ENCODE results near the gene HBG2. TPM values are rescaled to one million over a fixed set of nuclear protein-coding genes. Genes with fewer than 3 reads are reported as not detected.

HBG2 gene
- polyA plus RNA-seq, 3 donors from 2014 or later: 1.9 TPM; not detected in 2

GRCh38 chr11:5226732-5227310 lies 27.8 kb downstream of the HBG2 start, which contains the start of gene HBB:
HBB (minus strand) TSS chr11:5227071; CDS start chr11:5227021, 50 bp downstream.
- no peak within 1 kb of the TSS for H3K27ac Mint-ChIP-seq

GRCh38 chr11:5225480-5225871 lies 29.1 kb downstream of the HBG2 start:
- Mint-ChIP-seq H3K27me3 (ENCODE audit: low read depth in 3 of 3) (peaks cover 0 to 2% (median 0%) of the 10 kb centered on the region in 3 donors), H3K4me1 (no peaks in the 10 kb centered on the region), H3K27ac (no peak overlapping the region)

More at GRCh38 chr11:5226732-5227310, 27.8 kb downstream of the HBG2 start, which contains the start of gene HBB:
- Mint-ChIP-seq H3K9me3 (peaks cover 0 to 4% (median 0%) of the 10 kb centered on the region in 6 donors), H3K36me3 (no peaks in the 10 kb centered on the region), H3K27me3 (ENCODE audit: low read depth in 3 of 3) (no peaks in the 10 kb centered on the region), H3K4me3 (no peak within 1 kb of the TSS), H3K4me1 (no peaks in the 10 kb centered on the region)
- DNase-seq: no peak

GRCh38 chr11:5224538-5225479 lies 29.8 kb downstream of the HBG2 start:
- no peak overlapping the region for H3K27ac Mint-ChIP-seq
- no peak overlapping the region for H3K4me3 Mint-ChIP-seq
- H3K36me3 Mint-ChIP-seq: no peaks in the 10 kb centered on the region
- peaks cover 0 to 6% (median 1%) of the 10 kb centered on the region in 6 donors for H3K9me3 Mint-ChIP-seq
- no peak for DNase-seq
- no peaks in the 10 kb centered on the region for H3K4me1 Mint-ChIP-seq
- H3K27me3 Mint-ChIP-seq (ENCODE audit: low read depth in 3 of 3): peaks cover 0 to 2% (median 0%) of the 10 kb centered on the region in 3 donors

More at GRCh38 chr11:5225480-5225871, 29.1 kb downstream of the HBG2 start:
- Mint-ChIP-seq H3K9me3 (peaks cover 0 to 6% (median 1%) of the 10 kb centered on the region in 6 donors), H3K36me3 (no peaks in the 10 kb centered on the region), H3K4me3 (no peak overlapping the region)
- DNase-seq: no peak

DNA sequence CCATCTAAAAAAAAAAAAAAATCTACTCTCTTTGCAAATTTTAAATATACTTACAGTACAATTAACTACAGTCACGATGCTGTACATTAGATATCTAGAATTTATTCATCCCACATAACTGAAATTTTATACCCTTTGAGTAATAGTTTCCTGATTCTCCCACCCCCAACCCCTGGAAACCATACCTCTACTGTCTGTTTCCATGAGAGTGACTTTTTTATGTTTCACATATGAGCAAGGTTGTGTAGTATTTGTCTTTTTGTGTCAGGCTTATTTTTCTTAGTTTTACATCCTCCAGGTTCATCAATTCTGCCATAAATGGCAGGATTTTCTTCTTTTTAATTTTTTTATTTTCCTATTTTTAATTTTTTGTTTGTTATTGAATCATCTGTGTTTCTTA lies 30.9 kb downstream of the HBG2 start:
- H3K27me3 Mint-ChIP-seq (ENCODE audit: low read depth in 3 of 3): peaks cover 0 to 2% (median 0%) of the 10 kb centered on the region in 3 donors
- no peak overlapping the region for H3K4me3 Mint-ChIP-seq
- no peak for DNase-seq
- no peaks in the 10 kb centered on the region for H3K36me3 Mint-ChIP-seq
- no peak overlapping the region for H3K27ac Mint-ChIP-seq
- H3K4me1 Mint-ChIP-seq: no peaks in the 10 kb centered on the region
- peaks cover 0 to 10% (median 4%) of the 10 kb centered on the region in 6 donors for H3K9me3 Mint-ChIP-seq

GRCh38 chr11:5223146-5223545 lies 31.4 kb downstream of the HBG2 start:
- no peaks in the 10 kb centered on the region for H3K36me3 Mint-ChIP-seq
- H3K27me3 Mint-ChIP-seq (ENCODE audit: low read depth in 3 of 3): peaks cover 0 to 2% (median 0%) of the 10 kb centered on the region in 3 donors
- H3K9me3 Mint-ChIP-seq: peaks cover 0 to 10% (median 5%) of the 10 kb centered on the region in 6 donors
- no peaks in the 10 kb centered on the region for H3K4me1 Mint-ChIP-seq
- no peak overlapping the region for H3K4me3 Mint-ChIP-seq
- no peak for DNase-seq
- H3K27ac Mint-ChIP-seq: no peak overlapping the region

GRCh38 chr11:5210376-5210885 lies 44.1 kb downstream of the HBG2 start:
- H3K9me3 Mint-ChIP-seq: peaks cover 0 to 8% (median 0%) of the 10 kb centered on the region in 6 donors
- no peaks in the 10 kb centered on the region for H3K4me1 Mint-ChIP-seq
- no peak overlapping the region for H3K4me3 Mint-ChIP-seq
- no peak for DNase-seq
- no peak overlapping the region for H3K27ac Mint-ChIP-seq
- H3K27me3 Mint-ChIP-seq (ENCODE audit: low read depth in 3 of 3): peaks cover 0 to 2% (median 0%) of the 10 kb centered on the region in 3 donors
- no peaks in the 10 kb centered on the region for H3K36me3 Mint-ChIP-seq

GRCh38 chr11:5204787-5205186 lies 49.8 kb downstream of the HBG2 start:
- H3K27ac Mint-ChIP-seq: no peak overlapping the region
- DNase-seq: no peak
- peaks cover 0 to 2% (median 1%) of the 10 kb centered on the region in 3 donors for H3K27me3 Mint-ChIP-seq (ENCODE audit: low read depth in 3 of 3)
- no peak overlapping the region for H3K4me3 Mint-ChIP-seq
- H3K9me3 Mint-ChIP-seq: peaks cover 0 to 2% (median 0%) of the 10 kb centered on the region in 6 donors
- H3K4me1 Mint-ChIP-seq: no peaks in the 10 kb centered on the region
- H3K36me3 Mint-ChIP-seq: no peaks in the 10 kb centered on the region

GRCh38 chr11:5203366-5203765 lies 51.2 kb downstream of the HBG2 start:
- H3K4me3 Mint-ChIP-seq: no peak overlapping the region
- no peaks in the 10 kb centered on the region for H3K4me1 Mint-ChIP-seq
- H3K9me3 Mint-ChIP-seq: peaks cover 0 to 2% (median 0%) of the 10 kb centered on the region in 6 donors
- no peak overlapping the region for H3K27ac Mint-ChIP-seq
- no peak for DNase-seq
- peaks cover 0 to 3% (median 2%) of the 10 kb centered on the region in 3 donors for H3K27me3 Mint-ChIP-seq (ENCODE audit: low read depth in 3 of 3)
- no peaks in the 10 kb centered on the region for H3K36me3 Mint-ChIP-seq

Other genes with a start within 250 kb of the HBG2 start
- not detected for gene OR52J3, start 208.3 kb downstream of the HBG2 start, polyA plus RNA-seq
- not detected for gene OR52E2, start 195.2 kb downstream of the HBG2 start, polyA plus RNA-seq
- gene OR52E1, start 185.2 kb downstream of the HBG2 start, polyA plus RNA-seq: not detected
- not detected for gene OR52A5, start 116.4 kb downstream of the HBG2 start, polyA plus RNA-seq
- not detected for gene OR52A1, start 100.0 kb downstream of the HBG2 start, polyA plus RNA-seq
- gene OR51V1, start 54.1 kb downstream of the HBG2 start, polyA plus RNA-seq: not detected
- gene HBB, start 27.7 kb downstream of the HBG2 start, polyA plus RNA-seq: 100 to 1,000 TPM; 155 to 747 (median 736) TPM
- 1 to 10 TPM in 1 of 3 donors, not detected in 2; 1.2 TPM for gene HBD, start 20.3 kb downstream of the HBG2 start, polyA plus RNA-seq
- not detected for gene HBG1, start 4.9 kb downstream of the HBG2 start, polyA plus RNA-seq
- gene HBE1, start 15.2 kb upstream of the HBG2 start, polyA plus RNA-seq: not detected
- gene OR51B4, start 47.2 kb upstream of the HBG2 start, polyA plus RNA-seq: not detected
- not detected for gene OR51B2, start 69.5 kb upstream of the HBG2 start, polyA plus RNA-seq
- gene OR51B5, start 88.7 kb upstream of the HBG2 start, polyA plus RNA-seq: not detected
- not detected for gene OR51B6, start 96.7 kb upstream of the HBG2 start, polyA plus RNA-seq
- not detected for gene OR51M1, start 129.0 kb upstream of the HBG2 start, polyA plus RNA-seq
- not detected for gene OR51Q1, start 167.3 kb upstream of the HBG2 start, polyA plus RNA-seq
- gene OR51I1, start 186.7 kb upstream of the HBG2 start, polyA plus RNA-seq: not detected
- gene OR51I2, start 194.5 kb upstream of the HBG2 start, polyA plus RNA-seq: not detected
- gene OR52D1, start 233.9 kb upstream of the HBG2 start, polyA plus RNA-seq: not detected

All from immature natural killer cell (primary cell).